AG20443 (cell line): ENCODE results near the gene SLC7A6.
"Not testable (repeated sequence)": the region's sequence is repeated elsewhere in the genome, so short reads cannot be mapped to it uniquely, and the experiment has no call there.

Experiments used
- DNase-seq: peaks from one replicate; pipeline ENCODE4 v3.0.0; 2012; ENCODE audit warnings: low spot score, mixed read lengths

SLC7A6 gene

GRCh38 chr16:68283801-68284598 lies 19.7 kb downstream of the SLC7A6 start:
- DNase-seq: no peak

GRCh38 chr16:68284847-68285246 lies 20.5 kb downstream of the SLC7A6 start:
- DNase-seq: no peak

- no peak for DNase-seq
These were observed 21.4 kb downstream of the SLC7A6 start for GRCh38 chr16:68285683-68286082.

- no peak for DNase-seq
These were observed 22.1 kb downstream of the SLC7A6 start for GRCh38 chr16:68286153-68287074.

- peak; percentile 90 for DNase-seq
These were observed 23.2 kb downstream of the SLC7A6 start for GRCh38 chr16:68287276-68288251.

GRCh38 chr16:68288252-68288650 lies 23.9 kb downstream of the SLC7A6 start:
- DNase-seq: no peak

GRCh38 chr16:68288796-68289195 lies 24.5 kb downstream of the SLC7A6 start:
- not testable (repeated sequence) for DNase-seq

GRCh38 chr16:68289202-68289601 lies 24.9 kb downstream of the SLC7A6 start:
- DNase-seq: no peak

GRCh38 chr16:68289621-68290329 lies 25.4 kb downstream of the SLC7A6 start:
- peak; percentile 56 for DNase-seq

GRCh38 chr16:68290450-68290849 lies 26.1 kb downstream of the SLC7A6 start:
- DNase-seq: no peak

- no peak for DNase-seq
These were observed 26.9 kb downstream of the SLC7A6 start for GRCh38 chr16:68291227-68291626.

- DNase-seq: no peak
These were observed 28.1 kb downstream of the SLC7A6 start for GRCh38 chr16:68292425-68292824.

- no peak for DNase-seq
These were observed 32.0 kb downstream of the SLC7A6 start for GRCh38 chr16:68296291-68296690.

- no peak for DNase-seq
These were observed 32.4 kb downstream of the SLC7A6 start for GRCh38 chr16:68296693-68297092.

GRCh38 chr16:68297908-68298307 lies 33.6 kb downstream of the SLC7A6 start:
- no peak for DNase-seq

GRCh38 chr16:68298312-68298711 lies 34.0 kb downstream of the SLC7A6 start:
- DNase-seq: no peak

- DNase-seq: peak; percentile 60
These were observed 34.7 kb downstream of the SLC7A6 start for GRCh38 chr16:68298907-68299561.

GRCh38 chr16:68299571-68300453 lies 35.5 kb downstream of the SLC7A6 start:
- no peak for DNase-seq

GRCh38 chr16:68300734-68301459 lies 36.6 kb downstream of the SLC7A6 start:
- DNase-seq: no peak
